ENCODE results near the gene ST6GALNAC3. TPM values are rescaled to one million over a fixed set of nuclear protein-coding genes. Genes with fewer than 3 reads are reported as not detected.
A peak's percentile ranks its signal among the peaks of the same experiment; 100 is the strongest.

Gene ST6GALNAC3
- polyA plus RNA-seq, 2 of the 4 experiments (the other 2 are of a cell fraction), result 1.1 to 1.2 TPM

- Histone ChIP-seq H3K4me3 (no peak overlapping the region), H3K27ac (peak overlapping the region; percentile 44 to 77; a peak in 5 of 6 replicates), H3K9me3 (no peaks in the 10 kb centered on the region), H3K4me2 (peak overlapping the region; percentile 49), H3K4me1 (peaks cover 34% of the 10 kb centered on the region)
- FAIRE-seq (no peak), ATAC-seq (peak; percentile 47 to 70; a peak in 5 of 6 replicates), DNase-seq (ENCODE audit: low read depth in 1 of 2, low spot score in 1 of 2) (peak in 1 of 2 experiments; percentile 37)
- TF ChIP-seq GATA3 (IDR thresholded peaks at IDR 0.05; ENCODE audit: borderline replicate concordance) (peak; percentile 18; the same call in 1 of the 2 replicates), JUNB (IDR thresholded peaks at IDR 0.05) (peak; percentile 68), CEBPB (IDR thresholded peaks at IDR 0.05) (peak; percentile 15 to 34; a peak in 1 of 4 replicates), FOSL2 (IDR thresholded peaks at IDR 0.05) (peak; percentile 31; the same call in 1 of the 2 replicates), FOSL2 (CRISPR knock-in tag; IDR thresholded peaks at IDR 0.05) (peak; percentile 27; the same call in 1 of the 2 replicates), RNF2 (IDR thresholded peaks at IDR 0.05; ENCODE audit: borderline replicate concordance, low read depth) (no peak)
- WGBS (ENCODE audit: missing lambda C conversion rate), result 11% methylated on average over 1 of the region's 1 CpG
- POLR2A ChIA-PET, result no interaction called here
- CTCF ChIA-PET, result interaction anchor here (1.3 kb wide), 1 partner anchor 78 kb away, joined by 3 read pairs; no protein-coding TSS in a partner anchor
Measured at GRCh38 chr1:76068542-76068941, 6.0 kb upstream of the ST6GALNAC3 start.

GRCh38 chr1:76068953-76069561, 5.5 kb upstream of the ST6GALNAC3 start:
- ChIA-PET POLR2A (no interaction called here), CTCF (interaction anchor here (1.3 kb wide), 1 partner anchor 78 kb away, joined by 3 read pairs; no protein-coding TSS in a partner anchor)
- ATAC-seq (peak; percentile 34 to 51; a peak in 2 of 6 replicates), DNase-seq (ENCODE audit: low read depth in 1 of 2, low spot score in 1 of 2) (peak in 1 of 2 experiments; percentile 31), FAIRE-seq (no peak)
- TF ChIP-seq SREBF2 (IDR thresholded peaks at IDR 0.05) (no peak), ZC3H11A (IDR thresholded peaks at IDR 0.05) (no peak), MAZ (IDR thresholded peaks at IDR 0.05; ENCODE audit: borderline replicate concordance, low read depth, low read length) (no peak), FOSL2 (IDR thresholded peaks at IDR 0.05) (no peak), FOSL2 (CRISPR knock-in tag; IDR thresholded peaks at IDR 0.05) (no peak), CEBPB (IDR thresholded peaks at IDR 0.05) (no peak), CTCF (IDR thresholded peaks at IDR 0.05) (no peak), ZSCAN20 (CRISPR knock-in tag; IDR thresholded peaks at IDR 0.05) (no peak), RNF2 (IDR thresholded peaks at IDR 0.05; ENCODE audit: borderline replicate concordance, low read depth) (no peak), FOXS1 (CRISPR knock-in tag; IDR thresholded peaks at IDR 0.05) (no peak), CBX2 (IDR thresholded peaks at IDR 0.05; ENCODE audit: borderline replicate concordance, low read depth) (no peak), HEYL (CRISPR knock-in tag; IDR thresholded peaks at IDR 0.05) (no peak), CBX8 (IDR thresholded peaks at IDR 0.05) (no peak), EP300 (IDR thresholded peaks at IDR 0.05) (no peak), JUNB (IDR thresholded peaks at IDR 0.05) (no peak)
- 51% methylated on average over 3 of the region's 3 CpGs for WGBS (ENCODE audit: missing lambda C conversion rate)
- peaks cover 37% of the 10 kb centered on the region for H3K4me1 ChIP-seq
- H3K4me2 ChIP-seq, result peak overlapping the region; percentile 49
- peak overlapping the region; percentile 44 to 77; a peak in 5 of 6 replicates for H3K27ac ChIP-seq
- no peak overlapping the region for H3K4me3 ChIP-seq
- no peaks in the 10 kb centered on the region for H3K9me3 ChIP-seq

GRCh38 chr1:76070538-76070937, 4.0 kb upstream of the ST6GALNAC3 start:
- no peak for ATAC-seq
- 87% methylated on average over 3 of the region's 3 CpGs for WGBS (ENCODE audit: missing lambda C conversion rate)
- H3K9me3 ChIP-seq, result no peaks in the 10 kb centered on the region
- no peak for DNase-seq (ENCODE audit: low read depth in 1 of 2, low spot score in 1 of 2)
- peaks cover 40% of the 10 kb centered on the region for H3K4me1 ChIP-seq
- no peak overlapping the region for H3K27ac ChIP-seq
- FAIRE-seq, result no peak
- ChIA-PET CTCF (interaction anchor here (0.6 to 0.9 kb wide), 3 partner anchors 37 to 83 kb away, joined by 3 to 4 read pairs (median 3); no protein-coding TSS in a partner anchor), POLR2A (no interaction called here)
- no peak overlapping the region for H3K4me3 ChIP-seq
- H3K4me2 ChIP-seq, result no peak overlapping the region
- no peak for TF ChIP-seq FOXS1 (CRISPR knock-in tag; IDR thresholded peaks at IDR 0.05)
- TF ChIP-seq HOXB5 (CRISPR knock-in tag; IDR thresholded peaks at IDR 0.05), result no peak
- no peak for TF ChIP-seq ZC3H11A (IDR thresholded peaks at IDR 0.05)
- no peak for TF ChIP-seq CHD2 (IDR thresholded peaks at IDR 0.05; ENCODE audit: low read length, partially characterized antibody)
- no peak for TF ChIP-seq JUN (IDR thresholded peaks at IDR 0.05)
- TF ChIP-seq HOXB13 (CRISPR knock-in tag; IDR thresholded peaks at IDR 0.05; ENCODE audit: low read depth), result no peak
- TF ChIP-seq ATOH8 (CRISPR knock-in tag; IDR thresholded peaks at IDR 0.05; ENCODE audit: low read depth), result no peak
- TF ChIP-seq HEYL (CRISPR knock-in tag; IDR thresholded peaks at IDR 0.05), result no peak
- TF ChIP-seq HDAC2 (IDR thresholded peaks at IDR 0.05), result no peak
- no peak for TF ChIP-seq RARB (CRISPR knock-in tag; IDR thresholded peaks at IDR 0.05)
- TF ChIP-seq CBX8 (IDR thresholded peaks at IDR 0.05), result no peak
- TF ChIP-seq KDM5A (IDR thresholded peaks at IDR 0.05), result no peak
- TF ChIP-seq MAFK (IDR thresholded peaks at IDR 0.05; ENCODE audit: partially characterized antibody), result no peak

All from A549 (cell line).